Measurements from ENCODE around the gene CAPN1. TPM values are rescaled to one million over a fixed set of nuclear protein-coding genes. Genes with fewer than 3 reads are reported as not detected.

CAPN1 gene
- total and polyA plus RNA-seq, 9 of the 15 experiments (the other 6 are each of a cell fraction or from before 2014, with no cell fraction given) = 3.5 to 199 (median 61.6) TPM

GRCh38 chr11:65170058-65170534, 11.6 kb upstream of the CAPN1 start, which contains the start of gene SPDYC (continued):
- TF ChIP-seq SAP30 (IDR thresholded peaks at IDR 0.05; ENCODE audit: borderline replicate concordance, insufficient read depth, low read depth, low read length, poor library complexity, severe bottlenecking) (peak; percentile 25), CCNT2 (IDR thresholded peaks at IDR 0.05; ENCODE audit: borderline replicate concordance, extremely low read depth, insufficient read length, low read depth, low read length) (peak; percentile 45), SP2 (IDR thresholded peaks at IDR 0.05; ENCODE audit: extremely low read depth, low read depth, low read length, poor library complexity, severe bottlenecking) (no peak), ZNF384 (IDR thresholded peaks at IDR 0.05; ENCODE audit: low read depth, low read length) (no peak; the same call in 1 of the 2 replicates), HDAC8 (tag; IDR thresholded peaks at IDR 0.05) (no peak), NR2F6 (CRISPR knock-in tag; IDR thresholded peaks at IDR 0.05) (no peak), HEY1 (CRISPR knock-in tag; IDR thresholded peaks at IDR 0.05; ENCODE audit: borderline replicate concordance) (no peak), U2AF2 (optimal IDR thresholded peaks at IDR 0.05; ENCODE audit: low read depth, low read length) (no peak), ZNF644 (tag; IDR thresholded peaks at IDR 0.05; ENCODE audit: low read depth) (no peak), IRF2 (CRISPR knock-in tag; IDR thresholded peaks at IDR 0.05) (no peak), CSDE1 (IDR thresholded peaks at IDR 0.05) (peak in 1 of 2 experiments; percentile 80; a peak in 2 of 4 replicates), RBM22 (IDR thresholded peaks at IDR 0.05; ENCODE audit: low read depth, low read length, poor library complexity, severe bottlenecking) (peak; percentile 97), GATA2 (CRISPR knock-in tag; IDR thresholded peaks at IDR 0.05) (no peak), MCM7 (IDR thresholded peaks at IDR 0.05) (no peak), CHD1 (IDR thresholded peaks at IDR 0.05; ENCODE audit: low read length) (no peak), RB1 (IDR thresholded peaks at IDR 0.05; ENCODE audit: low read depth) (peak; percentile 63; the same call in 1 of the 2 replicates), NFXL1 (CRISPR knock-in tag; IDR thresholded peaks at IDR 0.05) (no peak), POLR2H (tag; IDR thresholded peaks at IDR 0.05; ENCODE audit: low read depth) (peak; percentile 98), MTA1 (IDR thresholded peaks at IDR 0.05; ENCODE audit: borderline replicate concordance) (no peak), THRB (CRISPR knock-in tag; conservative IDR thresholded peaks at IDR 0.05) (no peak; the same call in 1 of the 2 replicates), MIER1 (IDR thresholded peaks at IDR 0.05; ENCODE audit: low read depth) (no peak), MAFF (IDR thresholded peaks at IDR 0.05; ENCODE audit: low read length) (no peak), ESRRA (IDR thresholded peaks at IDR 0.05; ENCODE audit: borderline replicate concordance, low read depth) (peak; percentile 46; the same call in 1 of the 2 replicates), ZKSCAN3 (CRISPR knock-in tag; IDR thresholded peaks at IDR 0.05) (no peak), BCL6 (CRISPR knock-in tag; IDR thresholded peaks at IDR 0.05) (no peak)
- TF ChIP-seq, protein P1, sequence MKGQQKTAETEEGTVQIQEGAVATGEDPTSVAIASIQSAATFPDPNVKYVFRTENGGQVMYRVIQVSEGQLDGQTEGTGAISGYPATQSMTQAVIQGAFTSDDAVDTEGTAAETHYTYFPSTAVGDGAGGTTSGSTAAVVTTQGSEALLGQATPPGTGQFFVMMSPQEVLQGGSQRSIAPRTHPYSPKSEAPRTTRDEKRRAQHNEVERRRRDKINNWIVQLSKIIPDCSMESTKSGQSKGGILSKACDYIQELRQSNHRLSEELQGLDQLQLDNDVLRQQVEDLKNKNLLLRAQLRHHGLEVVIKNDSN (CRISPR knock-in tag; IDR thresholded peaks at IDR 0.05) = no peak
- TF ChIP-seq, protein P2, sequence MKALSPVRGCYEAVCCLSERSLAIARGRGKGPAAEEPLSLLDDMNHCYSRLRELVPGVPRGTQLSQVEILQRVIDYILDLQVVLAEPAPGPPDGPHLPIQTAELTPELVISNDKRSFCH (CRISPR knock-in tag; IDR thresholded peaks at IDR 0.05) = no peak
- TF ChIP-seq, protein P2 (tag; IDR thresholded peaks at IDR 0.05) = 0 out of 2 replicates have a peak, but pooled peaks have one; percentile 35

Measured in K562 (cell line).